Panc1 (cell line): Measurements from ENCODE around the gene DCXR. TPM values are rescaled to one million over a fixed set of nuclear protein-coding genes. Genes with fewer than 3 reads are reported as not detected.
A peak's percentile ranks its signal among the peaks of the same experiment; 100 is the strongest.

ENCODE experiments used
- ATAC-seq: fragments of 200-7000 bp; cut with Tn5 transposase; 2 replicates; pipeline ENCODE4 v1.9.1; 2020; ENCODE audit warnings: mild to moderate bottlenecking, moderate library complexity
- BruUV-seq: library from RNA; stranded (reverse); fragments of 400-500 nt; replicated peaks from 2 replicates; lab custom pipeline; 2021; lab: Mats Ljungman, UMichigan
- CTCF ChIA-PET: fragments of 300-600 bp; sonication (Branson Sonifier 250); formaldehyde crosslinking; loops from one replicate; lab custom pipeline; 2022; ENCODE audit warnings: antibody characterized with exemption; lab: Charles Lee
- POLR2A ChIA-PET: fragments of 300-600 bp; sonication (Branson Sonifier 250); formaldehyde crosslinking; loops from one replicate; lab custom pipeline; 2022; ENCODE audit warnings: antibody characterized with exemption; lab: Charles Lee
- DNase-seq: peaks from one replicate; pipeline ENCODE4 v3.0.0-alpha.2; 2010; ENCODE audit warnings: low read depth, low spot score
- H3K27ac ChIP-seq: 2 replicates; pipeline ENCODE4 v1.5.1; 2011; ENCODE audit warnings: mild to moderate bottlenecking, low read length, inconsistent platforms
- H3K27me3 ChIP-seq: fragments of 200-500 bp; sonication (Bioruptor generic); 2 replicates; pipeline ENCODE4 v1.6.0; 2014; ENCODE audit warnings: low read length, inconsistent platforms; ENCODE audit not compliant: control insufficient read depth, insufficient read depth
- H3K36me3 ChIP-seq: fragments of 200-500 bp; sonication (Bioruptor generic); 2 replicates; pipeline ENCODE4 v1.5.1; 2014; ENCODE audit warnings: inconsistent platforms, mild to moderate bottlenecking, low read length, moderate library complexity; ENCODE audit not compliant: control insufficient read depth, insufficient read depth
- H3K4me1 ChIP-seq: 2 replicates; pipeline ENCODE4 v1.5.1; 2011; ENCODE audit warnings: inconsistent platforms, mild to moderate bottlenecking, low read length, moderate library complexity; ENCODE audit not compliant: control insufficient read depth, insufficient read depth
- H3K4me3 ChIP-seq, 2 experiments: 2 replicates each; pipeline ENCODE4 v1.5.1; 2011 to 2012; ENCODE audit warnings: low read depth in 2 of 2, low read length in 2 of 2, mild to moderate bottlenecking in 2 of 2, inconsistent platforms in 1 of 2, moderate library complexity in 1 of 2
- H3K9me3 ChIP-seq: fragments of 200-500 bp; sonication (Bioruptor generic); 2 replicates; pipeline ENCODE4 v1.5.1; 2014; ENCODE audit warnings: low read depth, mild to moderate bottlenecking, inconsistent platforms, low read length, moderate library complexity; ENCODE audit not compliant: control insufficient read depth, insufficient read depth
- POLR2AphosphoS5 ChIP-seq: IDR thresholded peaks from 2 replicates; pipeline ENCODE4 v1.6.1; 2012; ENCODE audit warnings: mild to moderate bottlenecking, low read depth, low read length, moderate library complexity
- SIN3A ChIP-seq: IDR thresholded peaks from 2 replicates; pipeline ENCODE4 v1.6.1; 2012; ENCODE audit warnings: low read depth, mild to moderate bottlenecking, low read length, moderate library complexity, borderline replicate concordance; ENCODE audit not compliant: insufficient read depth
- TCF7L2 ChIP-seq: IDR thresholded peaks from 2 replicates; pipeline ENCODE4 v1.6.1; 2011; ENCODE audit warnings: mild to moderate bottlenecking, low read depth, low read length, inconsistent platforms
- in situ Hi-C: cut with HindIII; loops from 2 replicates; pipeline ENCODE4 v1.10.0; 2016; ENCODE audit warnings: low sequenced_read_pairs, low pct_unique_long_range_greater_than_20kb
- intact Hi-C: fragments of 100-400 bp; cut with micrococcal nuclease; formaldehyde crosslinking; loops from one replicate; pipeline ENCODE4 v1.10.0; 2022; ENCODE audit not compliant: unreplicated experiment
- total RNA-seq: library from RNA; stranded (reverse); gene quantifications from one replicate; pipeline ENCODE4 v1.2.1, GENCODE V29; 2021; ENCODE audit not compliant: unreplicated experiment
- TF ChIP-seq, protein P1 (sequence below): fragments of 450-650 bp; IDR thresholded peaks from 2 replicates; pipeline ENCODE4 v1.5.1; 2017; ENCODE audit warnings: mild to moderate bottlenecking
- TF ChIP-seq, protein P2 (sequence below), 2 experiments: IDR thresholded peaks; 2 replicates each; pipeline ENCODE4 v1.6.1; 2011 to 2012; ENCODE audit warnings: low read depth in 2 of 2, control low read depth in 1 of 2, low read length in 1 of 2, mild to moderate bottlenecking in 1 of 2, moderate library complexity in 1 of 2; ENCODE audit not compliant: insufficient read depth in 1 of 2

Gene DCXR
- total RNA-seq, 1 experiment from 2014 or later, result 128 TPM

DNA sequence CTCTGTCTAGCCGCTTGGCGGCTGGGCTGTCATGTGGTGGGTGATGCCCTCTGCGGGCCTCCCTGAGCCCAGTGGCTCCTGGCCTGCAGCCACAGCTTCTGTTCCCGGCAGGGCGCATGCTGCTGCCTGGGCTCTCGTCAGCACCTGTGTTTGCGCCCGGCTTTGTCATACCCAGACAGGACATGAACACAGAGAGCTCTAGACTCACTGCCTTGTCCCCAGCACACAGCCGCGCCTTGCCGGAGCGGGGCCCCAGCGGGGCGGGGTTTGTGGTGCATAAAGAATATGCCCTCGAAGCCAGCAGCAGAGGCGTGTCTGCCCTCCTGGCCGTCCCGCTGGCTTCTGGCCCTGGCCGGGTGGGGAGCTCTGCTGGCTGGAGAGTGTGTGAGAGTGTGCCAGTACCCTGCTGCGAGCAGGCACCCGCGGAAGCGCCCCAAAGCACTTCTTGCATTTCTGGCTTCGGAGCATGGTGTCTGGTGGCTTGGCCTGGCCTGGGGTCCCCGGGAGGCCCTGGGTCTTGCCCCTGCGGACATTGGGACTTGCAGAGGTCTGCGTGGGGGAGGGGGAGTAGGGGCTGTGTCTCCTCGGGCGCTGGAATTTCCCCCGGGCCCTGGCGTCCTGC is 45.7 kb downstream of the DCXR start:
- ATAC-seq (peak; percentile 78), DNase-seq (no peak)
- H3K4me3 ChIP-seq, result no peak overlapping the region
- CTCF ChIA-PET, result no interaction called here
- no peaks in the 10 kb centered on the region for H3K36me3 ChIP-seq
- BruUV-seq, result no TSS peak
- no peaks in the 10 kb centered on the region for H3K9me3 ChIP-seq
- H3K4me1 ChIP-seq, result peaks cover 20% of the 10 kb centered on the region
- in situ Hi-C loops, result no loop called here
- peak overlapping the region; percentile 40 for H3K27ac ChIP-seq
- POLR2A ChIA-PET, result interaction anchor here (0.6 kb wide), 1 partner anchor 13 kb away, joined by 3 read pairs; no protein-coding TSS in a partner anchor
- intact Hi-C loops, result no loop called here
- TF ChIP-seq, protein P1, sequence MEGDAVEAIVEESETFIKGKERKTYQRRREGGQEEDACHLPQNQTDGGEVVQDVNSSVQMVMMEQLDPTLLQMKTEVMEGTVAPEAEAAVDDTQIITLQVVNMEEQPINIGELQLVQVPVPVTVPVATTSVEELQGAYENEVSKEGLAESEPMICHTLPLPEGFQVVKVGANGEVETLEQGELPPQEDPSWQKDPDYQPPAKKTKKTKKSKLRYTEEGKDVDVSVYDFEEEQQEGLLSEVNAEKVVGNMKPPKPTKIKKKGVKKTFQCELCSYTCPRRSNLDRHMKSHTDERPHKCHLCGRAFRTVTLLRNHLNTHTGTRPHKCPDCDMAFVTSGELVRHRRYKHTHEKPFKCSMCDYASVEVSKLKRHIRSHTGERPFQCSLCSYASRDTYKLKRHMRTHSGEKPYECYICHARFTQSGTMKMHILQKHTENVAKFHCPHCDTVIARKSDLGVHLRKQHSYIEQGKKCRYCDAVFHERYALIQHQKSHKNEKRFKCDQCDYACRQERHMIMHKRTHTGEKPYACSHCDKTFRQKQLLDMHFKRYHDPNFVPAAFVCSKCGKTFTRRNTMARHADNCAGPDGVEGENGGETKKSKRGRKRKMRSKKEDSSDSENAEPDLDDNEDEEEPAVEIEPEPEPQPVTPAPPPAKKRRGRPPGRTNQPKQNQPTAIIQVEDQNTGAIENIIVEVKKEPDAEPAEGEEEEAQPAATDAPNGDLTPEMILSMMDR, result no peak
- TF ChIP-seq, protein P2, sequence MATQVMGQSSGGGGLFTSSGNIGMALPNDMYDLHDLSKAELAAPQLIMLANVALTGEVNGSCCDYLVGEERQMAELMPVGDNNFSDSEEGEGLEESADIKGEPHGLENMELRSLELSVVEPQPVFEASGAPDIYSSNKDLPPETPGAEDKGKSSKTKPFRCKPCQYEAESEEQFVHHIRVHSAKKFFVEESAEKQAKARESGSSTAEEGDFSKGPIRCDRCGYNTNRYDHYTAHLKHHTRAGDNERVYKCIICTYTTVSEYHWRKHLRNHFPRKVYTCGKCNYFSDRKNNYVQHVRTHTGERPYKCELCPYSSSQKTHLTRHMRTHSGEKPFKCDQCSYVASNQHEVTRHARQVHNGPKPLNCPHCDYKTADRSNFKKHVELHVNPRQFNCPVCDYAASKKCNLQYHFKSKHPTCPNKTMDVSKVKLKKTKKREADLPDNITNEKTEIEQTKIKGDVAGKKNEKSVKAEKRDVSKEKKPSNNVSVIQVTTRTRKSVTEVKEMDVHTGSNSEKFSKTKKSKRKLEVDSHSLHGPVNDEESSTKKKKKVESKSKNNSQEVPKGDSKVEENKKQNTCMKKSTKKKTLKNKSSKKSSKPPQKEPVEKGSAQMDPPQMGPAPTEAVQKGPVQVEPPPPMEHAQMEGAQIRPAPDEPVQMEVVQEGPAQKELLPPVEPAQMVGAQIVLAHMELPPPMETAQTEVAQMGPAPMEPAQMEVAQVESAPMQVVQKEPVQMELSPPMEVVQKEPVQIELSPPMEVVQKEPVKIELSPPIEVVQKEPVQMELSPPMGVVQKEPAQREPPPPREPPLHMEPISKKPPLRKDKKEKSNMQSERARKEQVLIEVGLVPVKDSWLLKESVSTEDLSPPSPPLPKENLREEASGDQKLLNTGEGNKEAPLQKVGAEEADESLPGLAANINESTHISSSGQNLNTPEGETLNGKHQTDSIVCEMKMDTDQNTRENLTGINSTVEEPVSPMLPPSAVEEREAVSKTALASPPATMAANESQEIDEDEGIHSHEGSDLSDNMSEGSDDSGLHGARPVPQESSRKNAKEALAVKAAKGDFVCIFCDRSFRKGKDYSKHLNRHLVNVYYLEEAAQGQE (IDR thresholded peaks at IDR 0.05; ENCODE audit: insufficient read depth in 1 of 2, low read depth in 2 of 2, low read length in 1 of 2), result no peak
- TF ChIP-seq TCF7L2, result peak; percentile 52
- no peaks in the 10 kb centered on the region for H3K27me3 ChIP-seq

DNA sequence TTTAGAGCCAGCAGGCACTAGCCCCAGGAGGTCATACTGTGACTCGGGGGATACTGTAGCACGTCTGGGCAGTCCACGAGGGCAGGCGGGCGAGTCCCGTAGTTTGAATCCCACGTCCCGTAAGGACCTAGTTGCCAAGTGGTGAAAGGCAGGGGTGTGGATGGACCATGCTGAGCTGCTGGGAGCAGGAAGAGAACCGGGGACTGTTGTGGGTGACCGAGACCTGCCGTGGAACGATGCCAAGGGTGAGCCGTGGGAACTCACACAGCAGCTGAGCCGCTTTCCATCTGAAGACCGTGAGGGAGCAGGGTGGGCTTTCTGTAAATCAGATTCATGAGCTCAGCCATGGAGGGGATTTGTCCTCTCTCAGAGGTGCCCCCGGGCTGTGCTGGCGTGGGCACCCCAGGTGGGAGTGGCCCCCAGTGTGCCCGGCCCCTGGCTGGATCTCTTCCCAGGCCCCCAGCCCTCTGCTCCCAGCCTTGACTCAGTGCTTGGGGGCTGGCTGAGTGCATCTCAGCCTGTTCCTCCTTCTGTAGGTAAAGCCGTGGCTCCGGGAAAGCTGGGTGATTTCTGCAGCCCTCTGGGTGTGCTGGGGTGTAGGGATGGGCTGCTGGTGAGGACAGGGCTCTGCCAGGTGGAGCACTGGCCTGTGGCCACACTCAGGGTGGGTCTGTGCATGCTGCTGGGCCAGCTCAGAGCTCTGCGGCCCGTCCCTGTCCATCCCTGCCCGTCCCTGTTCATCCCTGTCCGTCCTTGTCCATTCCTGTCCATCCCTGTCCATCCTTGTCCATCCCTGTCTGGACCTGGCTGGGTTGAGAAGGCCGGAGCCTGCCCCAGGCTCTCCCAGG is 46.4 kb downstream of the DCXR start:
- ATAC-seq (peak; percentile 30), DNase-seq (no peak)
- ChIA-PET POLR2A (interaction anchor here (0.6 kb wide), 1 partner anchor 13 kb away, joined by 3 read pairs; no protein-coding TSS in a partner anchor), CTCF (interaction anchor here (0.6 kb wide), 1 partner anchor 32 kb away, joined by 3 read pairs; the partner anchor contains the start of genes CENPX and LRRC45)
- intact Hi-C loops (no loop called here), in situ Hi-C loops (no loop called here)
- TF ChIP-seq TCF7L2 (no peak), SIN3A (no peak), POLR2AphosphoS5 (no peak)
- TF ChIP-seq, protein P2 (IDR thresholded peaks at IDR 0.05; ENCODE audit: insufficient read depth in 1 of 2, low read depth in 2 of 2, low read length in 1 of 2), result no peak
- TF ChIP-seq, protein P1, result no peak
- Histone ChIP-seq H3K9me3 (no peaks in the 10 kb centered on the region), H3K4me1 (peaks cover 20% of the 10 kb centered on the region), H3K4me3 (no peak overlapping the region), H3K36me3 (no peaks in the 10 kb centered on the region), H3K27ac (peak overlapping the region; percentile 40), H3K27me3 (no peaks in the 10 kb centered on the region)
- BruUV-seq, result no TSS peak
